ENCODE results near the gene TRMO. TPM values are rescaled to one million over a fixed set of nuclear protein-coding genes. Genes with fewer than 3 reads are reported as not detected.

Gene TRMO
- polyA plus RNA-seq, 4 donors, result 20.4 to 23.1 (median 21.1) TPM

DNA sequence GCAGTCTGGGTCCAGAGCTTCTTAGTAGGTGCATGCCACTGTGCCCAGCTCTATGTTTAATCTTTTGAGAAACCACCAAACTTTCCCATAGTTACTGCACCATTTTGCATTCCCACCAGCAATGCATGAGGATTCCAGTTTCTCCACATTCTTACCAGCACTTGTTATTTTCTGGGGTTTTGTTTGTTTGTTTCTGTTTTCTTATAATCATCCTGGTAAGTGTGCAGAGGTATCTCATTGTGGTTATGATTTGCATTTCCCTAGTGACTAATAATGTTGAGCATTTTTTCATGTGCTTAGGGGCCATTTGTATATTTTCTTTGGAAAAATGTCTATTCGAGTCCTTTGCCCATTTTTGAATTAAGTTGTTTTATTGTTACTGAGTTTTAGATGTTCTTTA is 57.9 kb downstream of the TRMO start:
- no peak for DNase-seq (ENCODE audit: low read depth in 4 of 4, low spot score in 3 of 4)

DNA sequence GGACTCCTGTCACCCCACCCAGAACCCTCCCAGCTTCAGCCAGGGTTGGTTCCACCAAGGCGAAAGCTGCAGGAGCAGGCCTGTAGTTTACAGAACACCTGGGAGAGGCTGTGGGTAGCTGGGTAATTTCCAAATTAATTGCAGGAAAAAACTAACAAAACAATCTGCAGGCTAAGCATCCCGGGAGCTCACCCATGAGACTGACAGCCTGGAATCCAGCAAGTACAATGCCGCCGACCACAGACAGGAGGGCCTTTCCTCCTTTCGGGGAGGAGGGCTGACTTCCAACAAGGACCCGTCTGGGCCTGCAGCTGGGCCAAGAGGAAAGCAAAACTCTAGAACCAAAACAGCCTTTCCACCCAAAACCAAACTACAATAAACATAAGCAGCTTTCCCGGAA is 59.0 kb downstream of the TRMO start:
- DNase-seq (ENCODE audit: low read depth in 4 of 4, low spot score in 3 of 4), result no peak

DNA sequence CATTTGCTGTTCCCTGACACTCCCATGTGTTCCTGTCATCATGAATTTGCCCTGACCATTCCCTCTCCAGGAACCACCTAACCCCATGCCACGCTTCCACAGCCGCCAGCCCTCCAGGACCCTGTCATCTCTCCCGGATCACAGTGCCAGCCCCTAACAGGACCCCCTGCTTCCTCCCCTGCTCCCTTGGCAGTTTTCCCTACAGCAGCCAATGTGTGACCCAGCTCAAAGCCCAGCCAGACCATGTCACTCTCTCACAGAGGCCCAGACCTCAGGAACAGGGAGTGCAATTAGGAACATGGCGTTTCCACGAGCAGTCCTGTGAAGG is 61.2 kb downstream of the TRMO start:
- no peak for DNase-seq (ENCODE audit: low read depth in 4 of 4, low spot score in 3 of 4)

DNA sequence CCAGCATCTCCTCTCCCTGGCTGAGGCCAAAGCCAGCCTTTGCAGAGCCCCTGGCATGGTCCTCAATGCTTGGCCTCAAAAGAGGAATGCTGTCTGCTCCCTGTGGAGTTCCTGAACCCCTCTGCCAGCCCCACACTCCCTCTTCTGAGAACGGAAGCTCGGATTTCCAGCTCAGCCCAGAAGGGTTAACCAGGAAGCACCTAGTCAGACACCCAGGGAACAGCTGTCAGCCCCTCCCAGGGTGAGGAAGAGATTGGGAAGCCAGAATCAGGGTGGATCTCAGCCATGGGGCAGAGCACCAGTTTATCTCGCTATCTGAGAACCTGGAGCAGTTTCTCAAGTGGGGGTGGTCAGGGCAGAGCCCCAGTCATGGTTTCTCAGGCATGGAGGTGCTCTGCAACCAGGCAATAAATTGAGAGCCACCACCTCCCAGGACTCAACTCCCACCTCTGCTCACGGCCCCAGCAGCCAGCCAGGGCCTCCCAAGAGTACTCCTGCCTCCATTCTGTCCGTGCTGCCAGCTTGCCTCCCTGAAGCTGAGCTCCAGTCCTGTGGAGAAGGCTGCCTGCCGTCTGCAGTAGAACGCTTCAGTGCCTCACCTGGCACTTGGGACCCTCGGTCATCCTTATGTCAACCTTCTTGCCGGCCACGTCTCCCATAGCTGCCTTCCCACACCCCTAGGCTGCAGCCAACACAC is 61.7 kb downstream of the TRMO start:
- DNase-seq (ENCODE audit: low read depth in 4 of 4, low spot score in 3 of 4), result no peak

DNA sequence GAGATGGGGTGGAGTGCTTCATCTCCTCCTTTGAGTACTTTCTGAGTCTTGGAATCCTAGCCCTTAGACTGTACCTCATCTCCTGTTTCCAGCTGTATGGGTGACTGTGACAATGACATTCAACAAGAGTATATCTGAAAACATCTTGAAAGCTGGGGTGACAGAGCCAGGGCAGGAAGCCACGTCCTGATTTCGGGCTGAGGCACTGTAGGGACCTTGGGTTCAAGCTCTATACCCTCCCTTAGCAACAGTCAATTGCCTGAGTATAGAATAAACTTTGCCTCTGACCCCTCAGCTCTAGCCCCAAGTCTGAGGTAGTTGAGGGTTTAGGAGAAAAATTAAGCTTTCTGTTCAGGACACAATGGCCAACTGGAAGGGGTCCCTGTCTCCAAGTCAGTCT is 63.0 kb downstream of the TRMO start:
- DNase-seq (ENCODE audit: low read depth in 4 of 4, low spot score in 3 of 4), result no peak

DNA sequence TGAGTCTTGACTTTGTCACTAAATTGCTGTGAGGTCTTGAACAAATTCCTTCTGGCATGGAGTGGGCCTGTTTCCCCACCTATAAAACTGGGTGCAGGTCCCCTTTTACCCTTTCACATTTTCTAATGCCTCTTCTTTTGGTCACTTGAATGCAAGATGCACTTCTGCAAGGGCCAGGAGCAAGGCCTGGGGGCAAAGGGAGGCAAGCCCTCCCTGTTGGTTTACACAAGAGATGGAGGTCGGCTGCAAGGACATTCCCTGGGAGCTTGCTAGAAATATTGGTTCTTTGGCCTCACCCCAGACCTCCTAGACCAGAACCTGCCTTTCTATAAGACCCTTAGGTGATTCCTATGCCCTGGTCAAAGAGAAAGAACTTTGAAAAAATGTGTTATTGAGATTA is 63.5 kb downstream of the TRMO start:
- no peak for DNase-seq (ENCODE audit: low read depth in 4 of 4, low spot score in 3 of 4)

DNA sequence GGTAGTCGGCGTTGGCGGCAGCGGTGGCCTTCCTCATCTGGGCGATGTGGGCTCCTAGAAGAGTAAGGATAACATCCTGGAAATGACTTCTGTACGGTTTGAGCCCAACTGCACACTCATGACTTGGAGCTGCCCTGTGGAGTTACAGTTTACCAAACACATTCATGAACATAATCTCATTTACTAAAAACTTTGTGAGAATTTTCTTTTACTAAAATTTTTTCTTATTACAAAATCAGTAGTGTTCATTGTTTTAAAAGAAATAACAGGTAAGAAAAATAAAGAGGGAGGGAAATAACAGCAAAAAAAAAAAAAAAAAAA is 63.9 kb downstream of the TRMO start:
- DNase-seq (ENCODE audit: low read depth in 4 of 4, low spot score in 3 of 4), result no peak

DNA sequence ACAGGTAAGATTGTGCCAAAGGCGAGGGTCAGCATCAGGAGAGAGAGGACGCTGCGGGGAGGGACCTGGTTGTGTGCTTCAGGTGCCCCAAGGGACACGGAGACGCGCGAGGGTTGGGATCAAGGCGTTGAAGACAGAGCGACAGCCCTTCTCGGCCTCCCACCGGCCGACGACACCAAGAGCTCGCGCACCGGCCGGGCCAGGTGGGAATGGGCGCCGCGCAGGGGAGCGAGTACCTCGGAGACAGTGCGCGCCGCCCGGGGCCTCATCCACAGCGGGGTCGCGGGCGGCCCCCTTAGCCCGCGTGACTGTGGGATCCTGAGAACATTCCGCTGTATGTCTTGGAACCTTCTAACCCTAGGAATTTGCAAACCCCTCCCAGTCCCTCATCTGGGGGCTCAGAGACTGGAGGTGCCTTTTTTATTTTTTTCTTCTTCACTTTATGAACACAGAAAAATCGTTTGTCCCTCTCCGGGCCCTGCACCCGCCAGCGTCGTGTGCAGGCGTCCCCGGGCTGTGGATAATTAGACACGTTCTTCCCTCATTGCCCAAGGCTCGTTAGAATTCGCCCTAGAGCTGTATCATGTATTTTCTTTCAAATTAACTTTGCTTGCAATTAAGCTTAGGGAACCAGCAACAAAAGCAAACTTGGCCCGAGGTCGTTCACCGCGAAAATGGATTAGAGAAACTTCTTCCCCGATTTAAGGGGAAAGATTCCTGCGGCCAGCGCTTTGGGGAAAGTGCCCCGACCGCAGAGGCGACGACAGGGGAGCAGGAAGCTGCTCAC is 64.5 kb downstream of the TRMO start:
- no peak for DNase-seq (ENCODE audit: low read depth in 4 of 4, low spot score in 3 of 4)

DNA sequence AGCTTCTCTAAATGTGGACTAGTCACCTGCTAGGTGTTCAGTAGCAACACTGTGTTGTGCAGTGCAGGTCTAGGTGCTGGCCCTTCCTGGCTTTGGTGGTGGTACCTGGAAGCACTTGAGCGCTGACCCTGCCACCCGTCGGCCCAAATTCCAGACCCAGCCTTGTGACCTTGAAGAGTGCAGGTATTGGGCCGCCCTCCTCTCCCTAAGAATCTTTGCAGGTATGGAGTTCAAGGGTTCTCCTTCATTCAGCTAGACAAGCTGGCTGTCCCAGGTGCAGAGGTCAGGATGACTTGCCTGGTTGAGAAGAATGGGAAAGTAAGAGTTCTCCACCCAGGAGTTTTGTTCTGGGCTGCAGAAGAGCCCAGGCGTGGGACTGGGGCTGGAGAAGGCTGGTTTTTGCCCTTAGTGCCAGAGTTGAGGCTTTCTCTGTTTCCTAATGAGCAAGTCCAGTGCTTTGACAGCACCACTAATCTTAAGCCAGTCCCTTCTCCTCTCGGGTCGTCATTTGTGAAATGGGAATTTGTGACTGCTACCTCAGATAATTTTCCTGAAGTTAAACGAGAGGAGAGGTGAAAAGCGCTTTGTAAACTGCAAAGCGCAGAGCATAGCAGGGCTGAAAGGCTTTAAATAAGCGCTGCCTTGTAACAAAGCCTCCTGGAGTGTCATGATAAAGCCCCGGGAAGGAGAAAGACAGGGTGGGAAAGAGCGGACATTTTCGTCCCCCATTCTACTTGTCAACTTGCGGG is 65.3 kb downstream of the TRMO start:
- DNase-seq (ENCODE audit: low read depth in 4 of 4, low spot score in 3 of 4), result no peak

DNA sequence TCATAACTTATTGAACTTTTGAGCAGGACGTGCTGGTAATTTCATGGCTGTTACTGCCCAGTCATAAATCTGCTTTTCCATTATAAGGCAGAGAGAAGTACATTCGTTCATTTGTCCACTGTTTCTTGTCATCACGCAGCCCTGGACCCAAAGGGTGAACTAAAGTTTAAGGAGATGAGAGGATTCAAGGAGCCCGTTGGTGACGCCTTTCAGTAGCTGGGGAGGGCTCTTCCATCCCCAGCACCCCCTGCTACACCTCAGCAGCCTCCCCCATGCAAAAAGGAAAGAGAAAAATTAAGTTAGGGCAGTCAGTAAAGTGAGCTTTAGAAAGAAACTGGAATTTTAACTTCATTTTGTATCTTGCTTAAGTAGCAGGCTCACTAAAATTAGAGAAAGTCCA is 66.4 kb downstream of the TRMO start:
- no peak for DNase-seq (ENCODE audit: low read depth in 4 of 4, low spot score in 3 of 4)

DNA sequence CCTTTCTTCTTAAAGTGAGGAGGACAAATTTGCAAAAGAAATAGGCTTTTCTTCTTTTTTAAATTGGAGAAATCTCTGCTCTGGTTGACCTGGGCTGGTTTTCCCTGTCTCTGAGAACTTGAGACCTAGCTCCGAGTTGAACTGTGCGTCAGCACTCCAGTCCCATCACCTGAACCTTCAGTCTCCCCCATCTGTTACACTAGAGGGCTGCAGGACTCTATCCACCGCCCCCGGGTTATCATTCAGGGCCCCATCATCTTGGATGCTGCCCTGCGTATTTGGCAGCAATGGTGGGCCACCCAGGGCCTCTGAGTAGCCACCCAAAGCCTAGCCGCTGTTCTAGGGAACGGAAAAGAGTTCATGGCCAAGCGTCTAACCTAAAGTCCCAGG is 66.8 kb downstream of the TRMO start:
- no peak for DNase-seq (ENCODE audit: low read depth in 4 of 4, low spot score in 3 of 4)

DNA sequence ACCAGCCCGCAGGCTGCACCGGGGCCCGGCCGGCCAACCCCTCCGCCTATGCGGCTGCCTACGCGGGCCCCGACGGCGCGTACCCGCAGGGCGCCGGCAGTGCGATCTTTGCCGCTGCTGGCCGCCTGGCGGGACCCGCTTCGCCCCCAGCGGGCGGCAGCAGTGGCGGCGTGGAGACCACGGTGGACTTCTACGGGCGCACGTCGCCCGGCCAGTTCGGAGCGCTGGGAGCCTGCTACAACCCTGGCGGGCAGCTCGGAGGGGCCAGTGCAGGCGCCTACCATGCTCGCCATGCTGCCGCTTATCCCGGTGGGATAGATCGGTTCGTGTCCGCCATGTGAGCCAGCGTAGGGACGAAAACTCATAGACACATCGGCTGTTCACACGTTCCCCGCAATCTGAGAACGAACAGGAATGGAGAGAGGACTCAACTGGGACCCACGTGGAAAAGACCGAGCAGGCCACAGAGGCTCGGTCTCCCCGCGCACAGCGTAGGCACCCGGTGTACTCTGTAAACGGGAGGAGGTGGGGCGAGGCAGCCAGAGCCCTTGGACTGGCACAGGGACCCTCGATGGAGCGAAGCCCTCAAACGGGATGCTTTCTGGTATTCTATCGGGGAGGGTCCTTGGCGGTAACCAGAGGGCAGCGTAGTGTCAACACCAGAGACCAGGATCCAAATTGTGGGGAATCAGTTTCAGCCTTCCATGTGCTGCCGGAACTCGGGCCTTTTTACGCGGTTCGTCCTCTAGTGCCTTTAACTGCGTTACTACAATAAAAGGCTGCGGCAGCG is 67.4 kb downstream of the TRMO start:
- no peak for DNase-seq (ENCODE audit: low read depth in 4 of 4, low spot score in 3 of 4)

Other genes with a start within 250 kb of the TRMO start
- 10 to 100 TPM; 36.9 to 45.9 (median 40.1) TPM for gene XPA, start 225.2 kb downstream of the TRMO start, polyA plus RNA-seq (ENCODE audit: insufficient read length in 4 of 4)
- under 1 TPM in 2 of 4 donors, not detected in 2; 0.04 to 0.06 TPM for gene FOXE1, start 69.3 kb downstream of the TRMO start, polyA plus RNA-seq (ENCODE audit: insufficient read length in 4 of 4)
- 1 to 10 TPM; 2.8 to 4.3 (median 3.7) TPM for gene HEMGN, start 15.7 kb upstream of the TRMO start, polyA plus RNA-seq (ENCODE audit: insufficient read length in 4 of 4)
- gene ANP32B, start 60.8 kb upstream of the TRMO start, polyA plus RNA-seq (ENCODE audit: insufficient read length in 4 of 4), result 100 to 1,000 TPM; 234 to 267 (median 247) TPM
- 10 to 100 TPM; 37.5 to 41.2 (median 38.9) TPM for gene NANS, start 134.2 kb upstream of the TRMO start, polyA plus RNA-seq (ENCODE audit: insufficient read length in 4 of 4)
- gene TRIM14, start 196.7 kb upstream of the TRMO start, polyA plus RNA-seq (ENCODE audit: insufficient read length in 4 of 4), result 1 to 10 TPM; 4.8 to 6.5 (median 5.2) TPM